PFSK-1 (cell line): ENCODE data around the gene ADD3.

Experiments
- POLR2AphosphoS5 ChIP-seq: IDR thresholded peaks from 2 replicates; pipeline ENCODE4 v1.6.1; 2012; ENCODE audit warnings: low read depth, mild to moderate bottlenecking, control low read depth, low read length, moderate library complexity
- REST ChIP-seq, 2 experiments: IDR thresholded peaks; 2 replicates each; pipeline versions ENCODE4 v1.6.1 to v1.8.0; 2011 to 2012; ENCODE audit warnings: low read depth in 2 of 2, low read length in 2 of 2, control low read depth in 1 of 2, inconsistent platforms in 1 of 2, mild to moderate bottlenecking in 1 of 2, moderate library complexity in 1 of 2; ENCODE audit not compliant: insufficient read depth in 1 of 2
- SIN3A ChIP-seq: IDR thresholded peaks from 2 replicates; pipeline ENCODE4 v1.6.1; 2012; ENCODE audit warnings: mild to moderate bottlenecking, low read length, moderate library complexity, borderline replicate concordance; ENCODE audit not compliant: insufficient read depth
- TAF1 ChIP-seq: IDR thresholded peaks from 2 replicates; pipeline ENCODE4 v1.6.1; 2012; ENCODE audit warnings: low read length, control low read depth, borderline replicate concordance; ENCODE audit not compliant: insufficient read depth

- TF ChIP-seq TAF1: no peak
- no peak for TF ChIP-seq REST (IDR thresholded peaks at IDR 0.05; ENCODE audit: insufficient read depth in 1 of 2, low read depth in 2 of 2, low read length in 2 of 2)
- TF ChIP-seq POLR2AphosphoS5: no peak
- TF ChIP-seq SIN3A: no peak
These were observed 49.0 kb downstream of the ADD3 start for GRCh38 chr10:110056822-110057221.
